RWPE2 (cell line): ENCODE data around the gene PTK6.

Experiments
- ATAC-seq: fragments of 200-7000 bp; cut with Tn5 transposase; 3 replicates; pipeline ENCODE4 v1.9.1; 2021; ENCODE audit warnings: low read depth
- DNase-seq: peaks from one replicate; pipeline ENCODE4 v3.0.0-alpha.2; 2020; ENCODE audit warnings: low spot score
- H3K27ac ChIP-seq: fragments of 450-650 bp; 2 replicates; pipeline ENCODE4 v1.5.1; 2017; ENCODE audit warnings: mild to moderate bottlenecking; ENCODE audit not compliant: poor library complexity, severe bottlenecking
- H3K27me3 ChIP-seq: fragments of 250-450 bp; sonication (Bioruptor Pico); 2 replicates; pipeline ENCODE4 v1.5.1; 2021; ENCODE audit warnings: mild to moderate bottlenecking, moderate library complexity; ENCODE audit not compliant: insufficient read depth, poor library complexity, severe bottlenecking
- H3K36me3 ChIP-seq: fragments of 250-450 bp; sonication (Bioruptor Pico); 2 replicates; pipeline ENCODE4 v1.5.1; 2020; ENCODE audit warnings: low read depth, mild to moderate bottlenecking, moderate library complexity
- H3K4me1 ChIP-seq: fragments of 250-450 bp; sonication (Bioruptor Pico); 2 replicates; pipeline ENCODE4 v1.5.1; 2021; ENCODE audit warnings: mild to moderate bottlenecking, moderate library complexity; ENCODE audit not compliant: insufficient read depth, poor library complexity, severe bottlenecking
- H3K4me3 ChIP-seq: fragments of 250-450 bp; sonication (Bioruptor Pico); 2 replicates; pipeline ENCODE4 v1.5.1; 2021; ENCODE audit warnings: mild to moderate bottlenecking, moderate library complexity; ENCODE audit not compliant: severe bottlenecking
- H3K9me3 ChIP-seq: fragments of 250-450 bp; sonication (Bioruptor Pico); 2 replicates; pipeline ENCODE4 v1.5.1; 2021; ENCODE audit warnings: mild to moderate bottlenecking, moderate library complexity; ENCODE audit not compliant: severe bottlenecking
- TF ChIP-seq, protein P1 (sequence below): fragments of 450-650 bp; IDR thresholded peaks from one replicate; pipeline ENCODE4 v1.5.1; 2017; ENCODE audit warnings: mild to moderate bottlenecking, moderate library complexity; ENCODE audit not compliant: poor library complexity, severe bottlenecking

Gene PTK6

DNA sequence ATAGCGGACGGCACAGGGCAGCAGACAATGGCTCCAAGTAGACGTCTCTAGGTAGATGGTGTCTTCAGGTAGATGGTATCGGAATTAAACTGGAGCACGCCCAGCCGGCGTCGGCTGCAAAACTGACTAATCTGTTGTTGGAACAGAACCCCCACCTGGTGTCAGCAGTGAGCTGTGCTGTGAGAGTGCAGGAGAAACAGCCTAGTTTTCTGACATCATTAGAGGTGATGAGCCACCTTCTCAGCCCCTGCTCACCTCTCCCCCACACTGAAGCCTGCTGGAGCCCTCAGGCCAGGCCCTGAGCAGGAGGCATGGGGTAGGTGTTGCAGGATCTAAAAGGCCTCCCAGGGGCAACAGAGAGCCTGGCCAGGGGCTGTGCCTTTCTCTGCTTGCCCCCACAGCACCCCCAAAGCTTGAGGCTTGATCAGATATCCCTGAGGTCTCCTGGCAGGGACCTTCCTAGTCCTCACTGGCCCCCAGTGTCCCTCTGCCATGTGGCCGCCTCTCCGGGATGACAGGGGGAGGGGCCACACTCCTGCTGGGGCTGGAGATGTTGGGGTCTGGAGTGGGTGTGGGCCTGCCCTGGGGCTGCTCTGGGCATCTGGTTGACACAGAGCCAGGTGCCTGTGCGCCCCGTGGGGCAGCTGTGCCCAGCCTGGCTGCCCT, 43.8 kb upstream of the PTK6 start:
- no peaks in the 10 kb centered on the region for H3K4me1 ChIP-seq
- no peaks in the 10 kb centered on the region for H3K9me3 ChIP-seq
- H3K4me3 ChIP-seq: no peak overlapping the region
- peak; percentile 91 for ATAC-seq
- peak; percentile 92 for DNase-seq
- TF ChIP-seq, protein P1, sequence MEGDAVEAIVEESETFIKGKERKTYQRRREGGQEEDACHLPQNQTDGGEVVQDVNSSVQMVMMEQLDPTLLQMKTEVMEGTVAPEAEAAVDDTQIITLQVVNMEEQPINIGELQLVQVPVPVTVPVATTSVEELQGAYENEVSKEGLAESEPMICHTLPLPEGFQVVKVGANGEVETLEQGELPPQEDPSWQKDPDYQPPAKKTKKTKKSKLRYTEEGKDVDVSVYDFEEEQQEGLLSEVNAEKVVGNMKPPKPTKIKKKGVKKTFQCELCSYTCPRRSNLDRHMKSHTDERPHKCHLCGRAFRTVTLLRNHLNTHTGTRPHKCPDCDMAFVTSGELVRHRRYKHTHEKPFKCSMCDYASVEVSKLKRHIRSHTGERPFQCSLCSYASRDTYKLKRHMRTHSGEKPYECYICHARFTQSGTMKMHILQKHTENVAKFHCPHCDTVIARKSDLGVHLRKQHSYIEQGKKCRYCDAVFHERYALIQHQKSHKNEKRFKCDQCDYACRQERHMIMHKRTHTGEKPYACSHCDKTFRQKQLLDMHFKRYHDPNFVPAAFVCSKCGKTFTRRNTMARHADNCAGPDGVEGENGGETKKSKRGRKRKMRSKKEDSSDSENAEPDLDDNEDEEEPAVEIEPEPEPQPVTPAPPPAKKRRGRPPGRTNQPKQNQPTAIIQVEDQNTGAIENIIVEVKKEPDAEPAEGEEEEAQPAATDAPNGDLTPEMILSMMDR: peak; percentile 99
- no peaks in the 10 kb centered on the region for H3K27me3 ChIP-seq
- no peak overlapping the region for H3K27ac ChIP-seq
- H3K36me3 ChIP-seq: no peaks in the 10 kb centered on the region

DNA sequence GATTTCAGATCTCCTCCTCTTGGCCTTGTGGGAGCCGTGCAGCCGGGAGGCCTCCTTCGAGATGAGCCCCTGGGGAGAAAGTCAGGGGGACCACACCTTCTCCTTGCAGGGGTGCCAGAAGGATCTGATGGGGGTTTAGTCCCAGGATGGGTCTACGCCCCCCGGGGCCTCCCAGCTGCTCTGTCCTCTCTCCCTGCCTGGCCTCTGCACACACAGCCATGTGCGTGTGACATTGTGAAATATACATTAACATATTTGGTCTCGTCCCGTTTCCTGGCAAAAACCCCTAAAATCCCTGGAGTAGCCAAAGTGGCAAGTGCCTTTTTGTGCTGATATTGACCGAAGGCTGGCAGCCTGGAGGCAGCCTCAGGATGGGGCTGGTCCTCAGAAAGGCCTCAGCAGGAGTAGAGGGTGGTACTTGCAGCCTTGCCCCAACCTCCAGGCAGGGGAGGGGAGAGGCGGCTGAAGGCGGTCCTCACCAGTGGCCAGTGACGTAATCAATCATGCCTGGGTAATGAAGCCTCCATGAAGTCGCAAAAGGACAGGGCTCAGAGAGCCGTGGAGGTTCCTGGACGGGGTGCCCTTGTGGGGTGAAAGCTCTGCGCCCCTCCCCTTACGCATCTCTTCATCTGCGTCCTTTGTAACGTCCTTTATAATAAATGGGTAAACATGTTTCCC, 42.0 kb upstream of the PTK6 start:
- Histone ChIP-seq H3K36me3 (no peaks in the 10 kb centered on the region), H3K27ac (no peak overlapping the region), H3K9me3 (no peaks in the 10 kb centered on the region), H3K4me1 (peaks cover 4% of the 10 kb centered on the region), H3K4me3 (no peak overlapping the region), H3K27me3 (no peaks in the 10 kb centered on the region)
- no peak for ATAC-seq
- TF ChIP-seq, protein P1: no peak
- DNase-seq: peak; percentile 76

DNA sequence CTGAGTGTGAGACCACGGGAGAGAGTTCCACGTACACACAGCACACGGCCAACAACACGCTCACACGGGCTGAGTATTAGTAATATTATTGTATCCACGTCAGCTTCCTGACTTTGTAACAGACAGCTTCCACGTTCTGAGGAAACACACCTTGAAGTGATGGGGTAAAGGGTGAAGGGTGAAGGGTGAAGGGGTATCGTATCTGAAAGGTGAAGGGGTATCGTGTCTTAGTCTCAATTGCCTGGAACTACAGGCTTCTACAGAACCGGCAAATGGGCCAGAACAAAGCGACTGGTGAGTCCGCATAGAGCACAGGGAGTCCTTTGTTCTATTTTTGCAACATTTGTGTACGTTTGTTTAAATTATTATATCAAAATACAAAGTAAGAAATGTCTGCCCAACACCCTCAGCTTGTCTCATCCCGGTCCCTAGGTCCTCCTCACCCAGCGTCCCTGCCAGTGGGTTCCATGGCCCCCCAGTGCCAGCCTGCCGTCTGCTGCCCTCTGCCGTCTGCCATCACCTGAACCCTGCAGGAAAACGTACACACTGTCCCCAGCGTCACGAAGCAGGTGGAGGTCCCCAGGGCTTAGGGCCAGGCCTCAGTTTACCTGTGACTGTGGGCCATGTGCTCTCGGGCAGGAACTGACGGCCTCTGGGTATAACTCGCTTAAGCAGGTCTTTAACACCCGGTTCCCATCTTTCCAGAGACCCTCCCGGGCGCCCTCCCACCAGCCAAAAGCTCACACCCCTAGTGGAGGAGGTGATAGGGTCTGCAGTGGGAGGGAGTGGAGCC, 41.2 kb upstream of the PTK6 start:
- Histone ChIP-seq H3K4me1 (peaks cover 4% of the 10 kb centered on the region), H3K27ac (no peak overlapping the region), H3K36me3 (no peaks in the 10 kb centered on the region), H3K4me3 (no peak overlapping the region), H3K27me3 (no peaks in the 10 kb centered on the region), H3K9me3 (no peaks in the 10 kb centered on the region)
- TF ChIP-seq, protein P1: peak; percentile 42
- DNase-seq (peak; percentile 80), ATAC-seq (no peak)

DNA sequence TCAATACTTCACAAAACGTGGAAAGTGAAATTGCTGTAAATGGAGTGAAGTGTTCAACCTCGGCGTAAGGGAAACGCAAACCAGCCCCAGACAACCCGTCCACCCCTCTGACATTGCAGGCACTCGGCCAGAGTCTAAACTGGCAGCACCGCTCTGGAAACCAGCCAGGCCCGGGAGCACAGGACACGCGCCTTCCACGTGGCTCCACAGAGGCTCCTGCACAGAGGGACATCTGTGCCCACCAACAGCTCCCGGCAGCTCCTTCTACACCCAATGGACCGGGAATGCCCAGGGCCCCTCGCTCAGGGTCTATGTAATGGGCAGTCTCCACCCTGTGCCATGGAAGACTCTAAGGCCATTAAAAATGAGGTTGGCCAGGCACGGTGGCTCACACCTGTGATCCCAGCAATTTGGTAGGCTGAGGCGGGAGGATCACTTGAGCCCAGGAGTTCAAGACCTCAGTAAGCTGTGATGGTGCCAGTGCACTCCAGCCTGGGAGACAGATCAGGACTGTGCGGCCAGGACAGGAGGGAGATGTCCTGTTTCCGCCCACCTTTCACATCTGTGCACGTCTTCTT, 40.2 kb upstream of the PTK6 start:
- Histone ChIP-seq H3K36me3 (peaks cover 5% of the 10 kb centered on the region), H3K9me3 (no peaks in the 10 kb centered on the region), H3K4me1 (peaks cover 4% of the 10 kb centered on the region), H3K27ac (no peak overlapping the region), H3K27me3 (no peaks in the 10 kb centered on the region), H3K4me3 (no peak overlapping the region)
- TF ChIP-seq, protein P1: no peak
- no peak for ATAC-seq
- DNase-seq: peak; percentile 86
